Mucosa of descending colon (tissue), 3 donors: Measurements from ENCODE around the gene AKAP6. TPM values are rescaled to one million over a fixed set of nuclear protein-coding genes. Genes with fewer than 3 reads are reported as not detected.
"Not testable (repeated sequence)": the region's sequence is repeated elsewhere in the genome, so short reads cannot be mapped to it uniquely, and the experiment has no call there.

ENCODE experiments used
- ATAC-seq: fragments of 200-7000 bp; cut with Tn5 transposase; one replicate; pipeline ENCODE4 v1.9.1; 2020; ENCODE audit warnings: mild to moderate bottlenecking, moderate library complexity
- DNase-seq, 3 donors: peaks; one replicate each; pipeline ENCODE4 v3.0.0-alpha.2; 2020
- H3K36me3 ChIP-seq: fragments of 200-600 bp; one replicate; pipeline ENCODE4 v1.8.0; 2021; ENCODE audit warnings: low read depth, mild to moderate bottlenecking
- H3K4me1 ChIP-seq: fragments of 200-600 bp; one replicate; pipeline ENCODE4 v1.8.0; 2021; ENCODE audit warnings: low read depth, mild to moderate bottlenecking
- H3K4me3 ChIP-seq: fragments of 200-600 bp; one replicate; pipeline ENCODE4 v1.8.0; 2021; ENCODE audit warnings: mild to moderate bottlenecking
- H3K9me3 ChIP-seq: fragments of 200-600 bp; one replicate; pipeline ENCODE4 v1.8.0; 2021; ENCODE audit warnings: mild to moderate bottlenecking
- intact Hi-C, 2 donors: fragments of 100-400 bp; cut with DNase I in 1 of 2; cut with micrococcal nuclease in 1 of 2; formaldehyde crosslinking; loops; one replicate each; pipeline versions ENCODE4 v1.11.0 to v1.11.1; 2022; cut with DNase I, micrococcal nuclease
- total RNA-seq, 3 donors: library from RNA; stranded (reverse); fragmentation: NEBNext Ultra II Directional in 2 of 3; extraction: Animal tissue kit (Norgen Biotek cat#: 25700) in 2 of 3; gene quantifications; one replicate each; pipeline versions ENCODE4 v1.2.1 to v1.2.4, GENCODE V29; 2021 to 2023
- TF ChIP-seq, protein P1 (sequence below): fragments of 200-600 bp; IDR thresholded peaks from one replicate; pipeline ENCODE4 v1.8.0; 2022; ENCODE audit warnings: antibody characterized with exemption, mild to moderate bottlenecking
- donor health status: DM: no; HTN: no; CAD: no; lungs with moderate emphysema.
- donor health status: DM: no; HTN: no; CAD: no.
- donor health status: DM: no; HTN: yes; CAD: no.

The AKAP6 gene
- total RNA-seq, 3 donors from 2014 or later: 4.2 to 30.8 (median 5.4) TPM

DNA sequence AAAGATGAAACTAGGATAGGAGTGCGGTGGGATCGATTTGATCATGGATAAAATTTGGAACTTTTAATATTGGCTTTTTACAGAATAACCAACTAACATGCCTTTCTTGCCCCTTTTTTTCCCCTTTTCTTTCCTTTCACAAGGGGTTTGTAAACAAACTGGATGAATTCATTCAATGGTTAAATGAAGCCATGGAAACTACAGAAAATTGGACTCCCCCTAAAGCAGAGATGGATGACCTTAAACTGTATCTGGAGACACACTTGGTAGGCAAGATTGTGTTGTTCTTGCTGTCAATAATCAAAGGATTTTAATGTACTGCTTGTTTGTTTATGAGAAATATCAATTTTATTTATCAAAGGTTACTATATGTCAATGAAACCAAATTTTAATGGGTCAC, 247.9 kb downstream of the AKAP6 start:
- intact Hi-C loops: loop anchor here (10.0 kb wide), 2 partner anchors 858 to 1218 kb away; no protein-coding TSS in a partner anchor
- Histone ChIP-seq H3K36me3 (no peaks in the 10 kb centered on the region), H3K9me3 (no peaks in the 10 kb centered on the region), H3K4me1 (no peaks in the 10 kb centered on the region), H3K4me3 (no peak overlapping the region)
- TF ChIP-seq, protein P1, sequence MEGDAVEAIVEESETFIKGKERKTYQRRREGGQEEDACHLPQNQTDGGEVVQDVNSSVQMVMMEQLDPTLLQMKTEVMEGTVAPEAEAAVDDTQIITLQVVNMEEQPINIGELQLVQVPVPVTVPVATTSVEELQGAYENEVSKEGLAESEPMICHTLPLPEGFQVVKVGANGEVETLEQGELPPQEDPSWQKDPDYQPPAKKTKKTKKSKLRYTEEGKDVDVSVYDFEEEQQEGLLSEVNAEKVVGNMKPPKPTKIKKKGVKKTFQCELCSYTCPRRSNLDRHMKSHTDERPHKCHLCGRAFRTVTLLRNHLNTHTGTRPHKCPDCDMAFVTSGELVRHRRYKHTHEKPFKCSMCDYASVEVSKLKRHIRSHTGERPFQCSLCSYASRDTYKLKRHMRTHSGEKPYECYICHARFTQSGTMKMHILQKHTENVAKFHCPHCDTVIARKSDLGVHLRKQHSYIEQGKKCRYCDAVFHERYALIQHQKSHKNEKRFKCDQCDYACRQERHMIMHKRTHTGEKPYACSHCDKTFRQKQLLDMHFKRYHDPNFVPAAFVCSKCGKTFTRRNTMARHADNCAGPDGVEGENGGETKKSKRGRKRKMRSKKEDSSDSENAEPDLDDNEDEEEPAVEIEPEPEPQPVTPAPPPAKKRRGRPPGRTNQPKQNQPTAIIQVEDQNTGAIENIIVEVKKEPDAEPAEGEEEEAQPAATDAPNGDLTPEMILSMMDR: no peak
- ATAC-seq (no peak), DNase-seq (no peak)

DNA sequence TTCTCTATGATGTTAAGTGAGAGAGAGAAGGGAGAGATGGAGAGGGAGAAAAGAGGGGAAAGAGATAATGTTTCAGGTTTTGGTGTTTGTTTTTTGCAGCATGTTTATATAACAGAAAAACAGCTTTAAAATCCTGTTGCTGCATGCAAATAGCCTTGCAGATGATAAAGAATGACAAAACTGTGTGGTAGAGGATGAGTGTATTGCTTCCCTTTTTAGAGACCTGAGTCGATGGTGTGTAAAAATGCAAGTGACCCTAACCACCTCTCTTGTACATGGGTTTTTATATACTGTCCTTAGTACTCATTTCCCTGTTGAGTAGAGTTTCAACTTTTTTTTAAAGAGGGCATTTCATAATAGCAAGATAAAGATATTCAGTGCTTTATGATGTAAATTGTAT, 249.1 kb downstream of the AKAP6 start:
- Histone ChIP-seq H3K4me3 (no peak overlapping the region), H3K4me1 (no peaks in the 10 kb centered on the region), H3K36me3 (no peaks in the 10 kb centered on the region), H3K9me3 (no peaks in the 10 kb centered on the region)
- no peak for DNase-seq
- ATAC-seq: no peak
- intact Hi-C loops: loop anchor here (10.0 kb wide), 2 partner anchors 857 to 1217 kb away; no protein-coding TSS in a partner anchor
- TF ChIP-seq, protein P1: no peak

DNA sequence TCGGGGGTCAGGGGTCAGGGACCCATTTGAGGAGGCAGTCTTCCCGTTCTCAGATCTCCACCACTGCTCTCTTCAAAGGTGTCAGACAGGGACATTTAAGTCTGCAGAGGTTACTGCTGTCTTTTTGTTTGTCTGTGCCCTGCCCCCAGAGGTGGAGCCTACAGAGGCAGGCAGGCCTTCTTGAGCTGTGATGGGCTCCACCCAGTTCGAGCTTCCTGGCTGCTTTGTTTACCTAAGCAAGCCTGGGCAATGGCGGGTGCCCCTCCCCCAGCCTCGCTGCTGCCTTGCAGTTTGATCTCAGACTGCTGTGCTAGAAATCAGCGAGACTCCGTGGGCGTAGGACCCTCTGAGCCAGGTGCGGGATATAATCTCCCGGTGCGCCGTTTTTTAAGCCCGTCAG, 254.3 kb downstream of the AKAP6 start:
- H3K9me3 ChIP-seq, H3K4me1 ChIP-seq, H3K36me3 ChIP-seq, DNase-seq, intact Hi-C loops, ATAC-seq, H3K4me3 ChIP-seq: not testable (repeated sequence)

DNA sequence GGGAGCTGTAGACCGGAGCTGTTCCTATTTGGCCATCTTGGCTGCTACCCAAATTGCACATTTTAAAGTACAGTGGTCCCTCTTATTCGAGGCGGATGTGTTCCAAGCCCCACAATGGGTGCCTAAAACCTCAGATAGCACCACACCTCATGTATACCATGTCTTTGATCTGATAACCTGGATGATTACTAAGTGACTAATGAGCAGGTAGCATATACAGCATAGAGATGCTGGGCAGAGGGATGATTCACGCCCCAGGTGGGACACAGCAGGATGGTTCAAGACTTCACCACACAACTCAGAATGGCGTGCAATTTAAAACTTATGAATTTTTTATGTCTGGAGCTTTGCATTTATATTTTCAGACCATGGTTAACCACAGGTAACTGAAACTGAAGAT, 255.0 kb downstream of the AKAP6 start:
- intact Hi-C loops: no loop called here
- TF ChIP-seq, protein P1: no peak
- ATAC-seq (no peak), DNase-seq (no peak)
- Histone ChIP-seq H3K4me3 (no peak overlapping the region), H3K4me1 (no peaks in the 10 kb centered on the region), H3K9me3 (peaks cover 3% of the 10 kb centered on the region), H3K36me3 (no peaks in the 10 kb centered on the region)

DNA sequence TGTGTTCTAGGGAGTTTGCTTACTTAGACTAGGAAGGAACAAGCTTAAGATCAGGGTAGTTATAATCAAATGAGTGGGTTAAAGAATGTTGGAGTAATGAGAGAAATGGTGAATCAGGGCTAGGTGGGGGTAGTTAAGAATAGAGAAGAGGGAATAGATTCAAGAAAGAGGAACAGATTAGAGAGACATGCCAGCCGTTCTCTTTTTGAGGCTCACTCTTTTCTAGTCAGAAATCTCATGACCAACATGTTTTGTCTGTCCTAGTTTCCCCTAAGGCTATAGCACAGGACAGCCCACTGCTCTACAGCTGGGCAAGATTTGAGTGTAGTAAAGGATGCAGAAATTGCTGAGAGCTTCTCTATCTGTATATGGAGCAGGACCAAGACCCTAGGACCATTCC, 258.4 kb downstream of the AKAP6 start:
- intact Hi-C loops: no loop called here
- H3K36me3 ChIP-seq: no peaks in the 10 kb centered on the region
- DNase-seq (no peak), ATAC-seq (no peak)
- TF ChIP-seq, protein P1: no peak
- peaks cover 3% of the 10 kb centered on the region for H3K9me3 ChIP-seq
- no peak overlapping the region for H3K4me3 ChIP-seq
- H3K4me1 ChIP-seq: no peaks in the 10 kb centered on the region

DNA sequence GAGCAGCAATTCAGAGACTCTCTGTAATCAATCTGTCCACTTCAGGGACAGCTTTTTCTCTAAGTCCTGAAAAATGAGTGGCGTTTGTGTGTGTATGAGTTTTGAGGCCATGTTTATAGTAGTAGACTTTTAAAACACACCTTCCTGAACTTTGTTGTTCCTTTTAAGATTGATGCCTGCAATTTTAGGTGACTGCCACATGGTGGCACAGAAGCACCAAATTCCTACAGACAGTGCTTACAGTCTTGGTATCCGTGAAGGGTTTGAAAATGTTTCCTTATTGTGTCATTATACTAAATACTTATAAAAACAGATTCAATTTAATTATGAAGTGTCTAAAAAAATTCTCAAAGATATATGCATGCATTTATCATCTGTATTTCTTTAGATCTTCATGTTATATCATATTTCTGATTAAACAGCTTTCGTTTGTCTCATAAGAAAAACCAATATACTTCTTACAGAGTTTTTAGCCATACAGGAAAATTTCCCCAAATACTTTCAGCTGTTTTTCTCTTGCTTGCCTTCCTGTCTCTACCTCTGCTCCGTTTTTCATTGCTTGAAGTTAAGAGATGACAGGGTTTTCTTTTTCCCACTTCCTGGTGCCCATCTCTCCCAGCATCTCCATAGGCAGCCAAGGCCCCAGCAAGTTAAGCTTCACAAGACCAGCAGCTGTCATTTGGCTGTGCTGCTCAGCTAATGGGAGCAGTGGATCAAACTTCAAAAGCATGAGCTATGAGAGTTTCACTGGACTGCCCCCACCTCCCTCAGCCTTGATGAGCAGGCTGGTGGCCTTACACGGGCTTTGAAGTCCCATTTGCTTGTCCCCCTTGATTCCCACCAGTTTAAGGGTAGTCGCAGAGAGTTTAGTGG, 259.6 kb downstream of the AKAP6 start:
- ATAC-seq (peak; percentile 67), DNase-seq (no peak)
- Histone ChIP-seq H3K36me3 (no peaks in the 10 kb centered on the region), H3K4me3 (no peak overlapping the region), H3K9me3 (peaks cover under 1% of the 10 kb centered on the region), H3K4me1 (no peaks in the 10 kb centered on the region)
- TF ChIP-seq, protein P1: peak; percentile 28
- intact Hi-C loops: no loop called here
